Fibroblast of lung (primary cell): ENCODE results near the gene AOX1.

Experiments
- EZH2 ChIP-seq: IDR thresholded peaks from 2 replicates; pipeline ENCODE4 v1.5.1; 2012; ENCODE audit warnings: low read length, control low read depth, mild to moderate bottlenecking; ENCODE audit errors: missing control alignments
- TF ChIP-seq, protein P1 (sequence below), 2 donors: IDR thresholded peaks in 1 of 2; conservative IDR thresholded peaks in 1 of 2; 1 replicate in 1 of 2; 2 replicates in 1 of 2; pipeline ENCODE4 v1.5.1; 2011 to 2012; ENCODE audit warnings: low read length in 2 of 2, control low read depth in 1 of 2, inconsistent platforms in 1 of 2, low read depth in 1 of 2, mild to moderate bottlenecking in 1 of 2

- TF ChIP-seq, protein P1, sequence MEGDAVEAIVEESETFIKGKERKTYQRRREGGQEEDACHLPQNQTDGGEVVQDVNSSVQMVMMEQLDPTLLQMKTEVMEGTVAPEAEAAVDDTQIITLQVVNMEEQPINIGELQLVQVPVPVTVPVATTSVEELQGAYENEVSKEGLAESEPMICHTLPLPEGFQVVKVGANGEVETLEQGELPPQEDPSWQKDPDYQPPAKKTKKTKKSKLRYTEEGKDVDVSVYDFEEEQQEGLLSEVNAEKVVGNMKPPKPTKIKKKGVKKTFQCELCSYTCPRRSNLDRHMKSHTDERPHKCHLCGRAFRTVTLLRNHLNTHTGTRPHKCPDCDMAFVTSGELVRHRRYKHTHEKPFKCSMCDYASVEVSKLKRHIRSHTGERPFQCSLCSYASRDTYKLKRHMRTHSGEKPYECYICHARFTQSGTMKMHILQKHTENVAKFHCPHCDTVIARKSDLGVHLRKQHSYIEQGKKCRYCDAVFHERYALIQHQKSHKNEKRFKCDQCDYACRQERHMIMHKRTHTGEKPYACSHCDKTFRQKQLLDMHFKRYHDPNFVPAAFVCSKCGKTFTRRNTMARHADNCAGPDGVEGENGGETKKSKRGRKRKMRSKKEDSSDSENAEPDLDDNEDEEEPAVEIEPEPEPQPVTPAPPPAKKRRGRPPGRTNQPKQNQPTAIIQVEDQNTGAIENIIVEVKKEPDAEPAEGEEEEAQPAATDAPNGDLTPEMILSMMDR (conservative IDR thresholded peaks at IDR 0.05 in 1 of 2, IDR thresholded peaks at IDR 0.05 in 1 of 2; ENCODE audit: low read depth in 1 of 2, low read length in 2 of 2), result no peak
- TF ChIP-seq EZH2, result no peak
Measured at GRCh38 chr2:200617156-200618053, 31.6 kb downstream of the AOX1 start.
